ENCODE data around the gene OR51M1.

DNA sequence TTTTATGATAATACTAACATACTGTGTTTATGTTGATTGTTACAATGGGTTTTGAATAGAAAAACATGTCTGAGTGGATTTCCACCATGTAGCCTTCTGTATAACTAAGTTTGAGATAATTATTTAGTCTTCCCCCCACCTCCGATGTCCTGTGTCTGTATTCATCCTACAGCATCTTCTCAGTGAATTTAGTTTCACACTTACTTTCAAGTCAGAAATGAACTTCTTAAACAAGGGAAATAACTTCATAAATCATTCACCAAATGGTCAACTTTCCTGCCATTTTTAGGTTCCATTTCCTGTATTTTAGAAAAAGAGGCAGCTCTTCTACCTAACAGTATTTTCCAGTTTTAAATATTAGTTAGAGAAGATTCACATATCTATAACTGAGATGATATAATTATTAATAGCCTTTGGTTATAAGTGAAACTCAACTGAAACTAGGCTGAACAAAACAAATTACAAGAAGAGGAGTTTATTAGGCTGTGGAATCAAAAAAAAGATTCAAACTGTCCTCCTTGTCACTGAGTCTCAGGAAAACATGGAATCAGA lies 43.8 kb upstream of the OR51M1 start:
- no peak for TF ChIP-seq TAF1 (IDR thresholded peaks at IDR 0.05; ENCODE audit: low read depth)
- no peak for TF ChIP-seq TCF12 (IDR thresholded peaks at IDR 0.05; ENCODE audit: low read depth)
- TF ChIP-seq, protein P1, sequence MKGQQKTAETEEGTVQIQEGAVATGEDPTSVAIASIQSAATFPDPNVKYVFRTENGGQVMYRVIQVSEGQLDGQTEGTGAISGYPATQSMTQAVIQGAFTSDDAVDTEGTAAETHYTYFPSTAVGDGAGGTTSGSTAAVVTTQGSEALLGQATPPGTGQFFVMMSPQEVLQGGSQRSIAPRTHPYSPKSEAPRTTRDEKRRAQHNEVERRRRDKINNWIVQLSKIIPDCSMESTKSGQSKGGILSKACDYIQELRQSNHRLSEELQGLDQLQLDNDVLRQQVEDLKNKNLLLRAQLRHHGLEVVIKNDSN (IDR thresholded peaks at IDR 0.05), result no peak
- TF ChIP-seq, protein P2, sequence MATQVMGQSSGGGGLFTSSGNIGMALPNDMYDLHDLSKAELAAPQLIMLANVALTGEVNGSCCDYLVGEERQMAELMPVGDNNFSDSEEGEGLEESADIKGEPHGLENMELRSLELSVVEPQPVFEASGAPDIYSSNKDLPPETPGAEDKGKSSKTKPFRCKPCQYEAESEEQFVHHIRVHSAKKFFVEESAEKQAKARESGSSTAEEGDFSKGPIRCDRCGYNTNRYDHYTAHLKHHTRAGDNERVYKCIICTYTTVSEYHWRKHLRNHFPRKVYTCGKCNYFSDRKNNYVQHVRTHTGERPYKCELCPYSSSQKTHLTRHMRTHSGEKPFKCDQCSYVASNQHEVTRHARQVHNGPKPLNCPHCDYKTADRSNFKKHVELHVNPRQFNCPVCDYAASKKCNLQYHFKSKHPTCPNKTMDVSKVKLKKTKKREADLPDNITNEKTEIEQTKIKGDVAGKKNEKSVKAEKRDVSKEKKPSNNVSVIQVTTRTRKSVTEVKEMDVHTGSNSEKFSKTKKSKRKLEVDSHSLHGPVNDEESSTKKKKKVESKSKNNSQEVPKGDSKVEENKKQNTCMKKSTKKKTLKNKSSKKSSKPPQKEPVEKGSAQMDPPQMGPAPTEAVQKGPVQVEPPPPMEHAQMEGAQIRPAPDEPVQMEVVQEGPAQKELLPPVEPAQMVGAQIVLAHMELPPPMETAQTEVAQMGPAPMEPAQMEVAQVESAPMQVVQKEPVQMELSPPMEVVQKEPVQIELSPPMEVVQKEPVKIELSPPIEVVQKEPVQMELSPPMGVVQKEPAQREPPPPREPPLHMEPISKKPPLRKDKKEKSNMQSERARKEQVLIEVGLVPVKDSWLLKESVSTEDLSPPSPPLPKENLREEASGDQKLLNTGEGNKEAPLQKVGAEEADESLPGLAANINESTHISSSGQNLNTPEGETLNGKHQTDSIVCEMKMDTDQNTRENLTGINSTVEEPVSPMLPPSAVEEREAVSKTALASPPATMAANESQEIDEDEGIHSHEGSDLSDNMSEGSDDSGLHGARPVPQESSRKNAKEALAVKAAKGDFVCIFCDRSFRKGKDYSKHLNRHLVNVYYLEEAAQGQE (IDR thresholded peaks at IDR 0.05; ENCODE audit: low read depth), result no peak
- no peak for TF ChIP-seq CEBPB (IDR thresholded peaks at IDR 0.05)
- no peak for TF ChIP-seq YY1 (IDR thresholded peaks at IDR 0.05; ENCODE audit: low read depth)
- TF ChIP-seq FOXM1 (IDR thresholded peaks at IDR 0.05; ENCODE audit: borderline replicate concordance, low read depth), result no peak
- TF ChIP-seq NFIC (IDR thresholded peaks at IDR 0.05), result no peak
- no peak for TF ChIP-seq EP300 (IDR thresholded peaks at IDR 0.05; ENCODE audit: borderline replicate concordance)
- TF ChIP-seq, protein P3, sequence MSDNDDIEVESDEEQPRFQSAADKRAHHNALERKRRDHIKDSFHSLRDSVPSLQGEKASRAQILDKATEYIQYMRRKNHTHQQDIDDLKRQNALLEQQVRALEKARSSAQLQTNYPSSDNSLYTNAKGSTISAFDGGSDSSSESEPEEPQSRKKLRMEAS (IDR thresholded peaks at IDR 0.05), result no peak
- TF ChIP-seq EGR1 (IDR thresholded peaks at IDR 0.05), result no peak
- TF ChIP-seq TEAD4 (IDR thresholded peaks at IDR 0.05), result no peak
- no peak for TF ChIP-seq ZBTB7A (IDR thresholded peaks at IDR 0.05; ENCODE audit: low read depth)
- TF ChIP-seq RAD21 (IDR thresholded peaks at IDR 0.05; ENCODE audit: low read depth), result no peak

Data from Ishikawa (cell line).